Panc1 (cell line): ENCODE measurements around the gene PPP4R3A. TPM values are rescaled to one million over a fixed set of nuclear protein-coding genes. Genes with fewer than 3 reads are reported as not detected.

Experiments
- ATAC-seq: fragments of 200-7000 bp; cut with Tn5 transposase; 2 replicates; pipeline ENCODE4 v1.9.1; 2020; ENCODE audit warnings: mild to moderate bottlenecking, moderate library complexity
- BruUV-seq: library from RNA; stranded (reverse); fragments of 400-500 nt; replicated peaks from 2 replicates; lab custom pipeline; 2021; lab: Mats Ljungman, UMichigan
- CTCF ChIA-PET: fragments of 300-600 bp; sonication (Branson Sonifier 250); formaldehyde crosslinking; loops from one replicate; lab custom pipeline; 2022; ENCODE audit warnings: antibody characterized with exemption; lab: Charles Lee
- POLR2A ChIA-PET: fragments of 300-600 bp; sonication (Branson Sonifier 250); formaldehyde crosslinking; loops from one replicate; lab custom pipeline; 2022; ENCODE audit warnings: antibody characterized with exemption; lab: Charles Lee
- DNase-seq: peaks from one replicate; pipeline ENCODE4 v3.0.0-alpha.2; 2010; ENCODE audit warnings: low read depth, low spot score
- H3K27ac ChIP-seq: 2 replicates; pipeline ENCODE4 v1.5.1; 2011; ENCODE audit warnings: mild to moderate bottlenecking, low read length, inconsistent platforms
- H3K27me3 ChIP-seq: fragments of 200-500 bp; sonication (Bioruptor generic); 2 replicates; pipeline ENCODE4 v1.6.0; 2014; ENCODE audit warnings: low read length, inconsistent platforms; ENCODE audit not compliant: control insufficient read depth, insufficient read depth
- H3K36me3 ChIP-seq: fragments of 200-500 bp; sonication (Bioruptor generic); 2 replicates; pipeline ENCODE4 v1.5.1; 2014; ENCODE audit warnings: inconsistent platforms, mild to moderate bottlenecking, low read length, moderate library complexity; ENCODE audit not compliant: control insufficient read depth, insufficient read depth
- H3K4me1 ChIP-seq: 2 replicates; pipeline ENCODE4 v1.5.1; 2011; ENCODE audit warnings: inconsistent platforms, mild to moderate bottlenecking, low read length, moderate library complexity; ENCODE audit not compliant: control insufficient read depth, insufficient read depth
- H3K4me3 ChIP-seq, 2 experiments: 2 replicates each; pipeline ENCODE4 v1.5.1; 2011 to 2012; ENCODE audit warnings: low read depth in 2 of 2, low read length in 2 of 2, mild to moderate bottlenecking in 2 of 2, inconsistent platforms in 1 of 2, moderate library complexity in 1 of 2
- H3K9me3 ChIP-seq: fragments of 200-500 bp; sonication (Bioruptor generic); 2 replicates; pipeline ENCODE4 v1.5.1; 2014; ENCODE audit warnings: low read depth, mild to moderate bottlenecking, inconsistent platforms, low read length, moderate library complexity; ENCODE audit not compliant: control insufficient read depth, insufficient read depth
- CTCF ChIP-seq: fragments of 450-650 bp; IDR thresholded peaks from 2 replicates; pipeline ENCODE4 v1.5.1; 2017; ENCODE audit warnings: mild to moderate bottlenecking
- POLR2AphosphoS5 ChIP-seq: IDR thresholded peaks from 2 replicates; pipeline ENCODE4 v1.6.1; 2012; ENCODE audit warnings: mild to moderate bottlenecking, low read depth, low read length, moderate library complexity
- REST ChIP-seq, 2 experiments: IDR thresholded peaks; 2 replicates each; pipeline ENCODE4 v1.6.1; 2011 to 2012; ENCODE audit warnings: low read depth in 2 of 2, control low read depth in 1 of 2, low read length in 1 of 2, mild to moderate bottlenecking in 1 of 2, moderate library complexity in 1 of 2; ENCODE audit not compliant: insufficient read depth in 1 of 2
- SIN3A ChIP-seq: IDR thresholded peaks from 2 replicates; pipeline ENCODE4 v1.6.1; 2012; ENCODE audit warnings: low read depth, mild to moderate bottlenecking, low read length, moderate library complexity, borderline replicate concordance; ENCODE audit not compliant: insufficient read depth
- TCF7L2 ChIP-seq: IDR thresholded peaks from 2 replicates; pipeline ENCODE4 v1.6.1; 2011; ENCODE audit warnings: mild to moderate bottlenecking, low read depth, low read length, inconsistent platforms
- in situ Hi-C: cut with HindIII; loops from 2 replicates; pipeline ENCODE4 v1.10.0; 2016; ENCODE audit warnings: low sequenced_read_pairs, low pct_unique_long_range_greater_than_20kb
- intact Hi-C: fragments of 100-400 bp; cut with micrococcal nuclease; formaldehyde crosslinking; loops from one replicate; pipeline ENCODE4 v1.10.0; 2022; ENCODE audit not compliant: unreplicated experiment
- total RNA-seq: library from RNA; stranded (reverse); gene quantifications from one replicate; pipeline ENCODE4 v1.2.1, GENCODE V29; 2021; ENCODE audit not compliant: unreplicated experiment

The PPP4R3A gene
- total RNA-seq, 1 experiment from 2014 or later = 54.8 TPM

- BruUV-seq = no TSS peak
- no peaks in the 10 kb centered on the region for H3K9me3 ChIP-seq
- DNase-seq (no peak), ATAC-seq (no peak)
- POLR2A ChIA-PET = no interaction called here
- H3K4me3 ChIP-seq = no peak overlapping the region
- no peaks in the 10 kb centered on the region for H3K27me3 ChIP-seq
- no peak overlapping the region for H3K27ac ChIP-seq
- intact Hi-C loops = no loop called here
- H3K4me1 ChIP-seq = no peaks in the 10 kb centered on the region
- peaks cover 44% of the 10 kb centered on the region for H3K36me3 ChIP-seq
- in situ Hi-C loops = no loop called here
- CTCF ChIA-PET = no interaction called here
- TF ChIP-seq TCF7L2 (no peak), REST (IDR thresholded peaks at IDR 0.05; ENCODE audit: insufficient read depth in 1 of 2, low read depth in 2 of 2, low read length in 1 of 2) (no peak), CTCF (no peak), POLR2AphosphoS5 (no peak)
Measured at GRCh38 chr14:91473046-91473445, 37.1 kb downstream of the PPP4R3A start.

- intact Hi-C loops = no loop called here
- ATAC-seq (no peak), DNase-seq (no peak)
- H3K27ac ChIP-seq = no peak overlapping the region
- ChIA-PET CTCF (no interaction called here), POLR2A (no interaction called here)
- peaks cover 50% of the 10 kb centered on the region for H3K36me3 ChIP-seq
- no peaks in the 10 kb centered on the region for H3K9me3 ChIP-seq
- H3K4me1 ChIP-seq = no peaks in the 10 kb centered on the region
- no peak for TF ChIP-seq POLR2AphosphoS5
- no peak overlapping the region for H3K4me3 ChIP-seq
- H3K27me3 ChIP-seq = no peaks in the 10 kb centered on the region
- no TSS peak for BruUV-seq
- in situ Hi-C loops = no loop called here
Measured at GRCh38 chr14:91470216-91470615, 39.9 kb downstream of the PPP4R3A start.

GRCh38 chr14:91466192-91466591 is 43.9 kb downstream of the PPP4R3A start:
- DNase-seq = no peak
- no peak for TF ChIP-seq POLR2AphosphoS5
- no peak for TF ChIP-seq SIN3A
- Histone ChIP-seq H3K36me3 (peaks cover 50% of the 10 kb centered on the region), H3K27ac (no peak overlapping the region), H3K4me3 (no peak overlapping the region), H3K27me3 (no peaks in the 10 kb centered on the region), H3K9me3 (no peaks in the 10 kb centered on the region), H3K4me1 (no peaks in the 10 kb centered on the region)
- ATAC-seq = no peak
- ChIA-PET POLR2A (no interaction called here), CTCF (no interaction called here)
- no TSS peak for BruUV-seq
- in situ Hi-C loops = no loop called here
- intact Hi-C loops = no loop called here
